Epithelial cell of esophagus (primary cell): Measurements from ENCODE around the gene TAF11L13.
A peak's percentile ranks its signal among the peaks of the same experiment; 100 is the strongest.

ENCODE experiments used
- DNase-seq: peaks from one replicate; pipeline ENCODE4 v3.0.0; 2010; ENCODE audit warnings: low read depth
- H3K4me3 ChIP-seq: 2 replicates; pipeline ENCODE4 v1.5.1; 2011; ENCODE audit warnings: mild to moderate bottlenecking, low read length, control low read depth
- CTCF ChIP-seq: IDR thresholded peaks from 2 replicates; pipeline ENCODE4 v1.5.1; 2011; ENCODE audit warnings: low read depth, mild to moderate bottlenecking, low read length, control low read depth, inconsistent platforms; ENCODE audit not compliant: insufficient read depth; ENCODE audit errors: missing control alignments

Gene TAF11L13

GRCh38 chr5:17666726-17667235 is 34.9 kb downstream of the TAF11L13 start:
- DNase-seq, result no peak
- H3K4me3 ChIP-seq, result no peak overlapping the region
- TF ChIP-seq CTCF, result no peak

GRCh38 chr5:17670353-17670752 is 38.5 kb downstream of the TAF11L13 start:
- no peak for DNase-seq
- TF ChIP-seq CTCF, result no peak

GRCh38 chr5:17678751-17679324 is 47.0 kb downstream of the TAF11L13 start:
- no peak for DNase-seq
- TF ChIP-seq CTCF, result no peak
- H3K4me3 ChIP-seq, result no peak overlapping the region

More at GRCh38 chr5:17670353-17670752, 38.5 kb downstream of the TAF11L13 start:
- no peak overlapping the region for H3K4me3 ChIP-seq

- no peak for TF ChIP-seq CTCF
- DNase-seq, result peak; percentile 80
- no peak overlapping the region for H3K4me3 ChIP-seq
These were observed 47.8 kb downstream of the TAF11L13 start for GRCh38 chr5:17679597-17680203.

- H3K4me3 ChIP-seq, result no peak overlapping the region
These were observed 48.8 kb downstream of the TAF11L13 start for GRCh38 chr5:17680737-17681136.

More at GRCh38 chr5:17680737-17681136, 48.8 kb downstream of the TAF11L13 start:
- DNase-seq, result no peak
- TF ChIP-seq CTCF, result no peak
